ENCODE data around the gene BRPF1.

The BRPF1 gene, protein sequence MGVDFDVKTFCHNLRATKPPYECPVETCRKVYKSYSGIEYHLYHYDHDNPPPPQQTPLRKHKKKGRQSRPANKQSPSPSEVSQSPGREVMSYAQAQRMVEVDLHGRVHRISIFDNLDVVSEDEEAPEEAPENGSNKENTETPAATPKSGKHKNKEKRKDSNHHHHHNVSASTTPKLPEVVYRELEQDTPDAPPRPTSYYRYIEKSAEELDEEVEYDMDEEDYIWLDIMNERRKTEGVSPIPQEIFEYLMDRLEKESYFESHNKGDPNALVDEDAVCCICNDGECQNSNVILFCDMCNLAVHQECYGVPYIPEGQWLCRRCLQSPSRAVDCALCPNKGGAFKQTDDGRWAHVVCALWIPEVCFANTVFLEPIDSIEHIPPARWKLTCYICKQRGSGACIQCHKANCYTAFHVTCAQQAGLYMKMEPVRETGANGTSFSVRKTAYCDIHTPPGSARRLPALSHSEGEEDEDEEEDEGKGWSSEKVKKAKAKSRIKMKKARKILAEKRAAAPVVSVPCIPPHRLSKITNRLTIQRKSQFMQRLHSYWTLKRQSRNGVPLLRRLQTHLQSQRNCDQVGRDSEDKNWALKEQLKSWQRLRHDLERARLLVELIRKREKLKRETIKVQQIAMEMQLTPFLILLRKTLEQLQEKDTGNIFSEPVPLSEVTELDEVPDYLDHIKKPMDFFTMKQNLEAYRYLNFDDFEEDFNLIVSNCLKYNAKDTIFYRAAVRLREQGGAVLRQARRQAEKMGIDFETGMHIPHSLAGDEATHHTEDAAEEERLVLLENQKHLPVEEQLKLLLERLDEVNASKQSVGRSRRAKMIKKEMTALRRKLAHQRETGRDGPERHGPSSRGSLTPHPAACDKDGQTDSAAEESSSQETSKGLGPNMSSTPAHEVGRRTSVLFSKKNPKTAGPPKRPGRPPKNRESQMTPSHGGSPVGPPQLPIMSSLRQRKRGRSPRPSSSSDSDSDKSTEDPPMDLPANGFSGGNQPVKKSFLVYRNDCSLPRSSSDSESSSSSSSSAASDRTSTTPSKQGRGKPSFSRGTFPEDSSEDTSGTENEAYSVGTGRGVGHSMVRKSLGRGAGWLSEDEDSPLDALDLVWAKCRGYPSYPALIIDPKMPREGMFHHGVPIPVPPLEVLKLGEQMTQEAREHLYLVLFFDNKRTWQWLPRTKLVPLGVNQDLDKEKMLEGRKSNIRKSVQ (N-terminal part only)

DNA sequence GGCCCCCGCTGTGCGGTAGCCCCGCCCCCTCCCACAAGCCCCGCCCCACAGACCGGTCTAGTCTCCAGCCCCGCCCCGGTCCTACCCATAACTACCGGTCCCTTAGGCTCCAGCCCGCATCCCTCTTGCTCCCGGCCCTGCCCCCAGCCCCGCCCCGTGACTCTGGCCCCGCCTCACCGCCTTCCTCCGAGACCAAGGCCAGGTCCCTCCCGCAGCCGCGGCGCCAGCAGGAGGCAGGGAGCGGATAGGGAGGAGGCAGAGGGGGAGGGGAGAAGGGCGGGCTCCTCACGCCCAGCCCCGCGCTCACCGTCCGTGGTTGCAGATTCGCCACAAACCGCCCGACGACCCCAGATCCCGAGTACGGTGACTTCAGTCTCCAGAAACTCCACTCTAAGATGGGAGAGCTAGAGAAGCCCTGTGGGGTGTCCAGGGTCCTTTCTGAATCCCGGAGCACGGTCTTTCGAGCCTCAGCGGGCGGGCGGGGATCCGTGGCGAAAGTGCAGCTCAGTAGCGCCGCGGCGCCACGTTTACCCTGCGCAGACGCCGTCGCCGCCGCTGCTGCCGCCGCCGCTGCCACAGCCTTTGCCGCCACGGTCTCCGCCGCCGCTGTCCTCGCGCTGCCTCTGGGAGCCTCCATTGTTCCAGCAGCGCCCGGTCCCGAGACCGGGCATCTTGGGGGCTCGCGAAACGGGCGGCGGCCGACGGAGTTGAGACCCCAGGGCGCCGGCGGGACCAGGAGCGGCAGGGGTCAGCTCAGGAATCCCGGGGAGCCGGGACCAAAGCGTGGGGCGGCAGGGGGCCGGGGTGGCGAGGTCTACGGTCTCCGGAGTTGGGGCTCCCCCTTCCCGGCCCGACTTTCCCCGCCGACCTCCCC lies at the start of gene BRPF1:
BRPF1 (plus strand) TSS at position 530 of the 874 bp plus-strand sequence. CDS start 2,406 bp downstream, outside the sequence.
- peak; percentile 80 to 100 (median 98) for DNase-seq

DNA sequence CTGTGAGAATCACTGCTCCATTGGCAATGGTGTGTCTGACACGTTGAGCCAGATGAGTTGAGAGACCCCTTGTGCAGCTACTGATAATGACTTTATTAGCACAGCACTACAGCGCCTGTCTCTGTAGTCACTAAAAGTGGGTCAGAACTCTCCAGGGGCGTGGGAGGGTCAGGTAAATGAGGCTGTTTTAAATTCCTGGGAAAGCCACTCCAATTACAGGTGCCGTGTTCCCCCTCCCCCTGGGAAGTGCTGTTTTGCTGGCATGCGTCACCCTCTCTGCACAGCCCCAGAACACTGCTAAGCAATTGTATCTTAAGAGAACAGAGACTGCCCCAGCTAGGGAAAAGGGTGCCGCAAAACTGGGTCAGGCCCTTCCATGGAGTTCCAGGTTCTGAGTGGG lies 49.4 kb upstream of the BRPF1 start:
- peak in 5 of 51 donors; percentile 9 to 31 (median 26) for DNase-seq

DNA sequence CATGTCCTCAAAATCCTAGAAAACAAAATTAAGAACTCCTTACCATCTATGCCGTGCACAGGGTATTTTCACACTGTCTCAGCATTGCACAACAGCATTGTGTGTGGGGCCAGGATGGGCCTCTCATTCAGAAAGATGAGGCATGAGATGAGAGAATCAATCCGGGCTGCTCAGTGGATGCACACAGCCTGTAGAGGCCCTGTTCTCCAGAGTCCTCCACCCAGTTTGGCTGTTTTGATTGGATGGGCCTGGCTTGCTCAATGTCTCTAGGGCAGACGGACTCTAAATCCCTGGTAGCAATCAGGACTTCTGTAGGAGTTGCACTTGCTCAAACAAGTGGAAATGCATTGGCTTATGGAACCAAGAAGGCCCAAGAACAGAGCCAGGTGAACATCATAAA lies 48.1 kb upstream of the BRPF1 start:
- DNase-seq: no peak

DNA sequence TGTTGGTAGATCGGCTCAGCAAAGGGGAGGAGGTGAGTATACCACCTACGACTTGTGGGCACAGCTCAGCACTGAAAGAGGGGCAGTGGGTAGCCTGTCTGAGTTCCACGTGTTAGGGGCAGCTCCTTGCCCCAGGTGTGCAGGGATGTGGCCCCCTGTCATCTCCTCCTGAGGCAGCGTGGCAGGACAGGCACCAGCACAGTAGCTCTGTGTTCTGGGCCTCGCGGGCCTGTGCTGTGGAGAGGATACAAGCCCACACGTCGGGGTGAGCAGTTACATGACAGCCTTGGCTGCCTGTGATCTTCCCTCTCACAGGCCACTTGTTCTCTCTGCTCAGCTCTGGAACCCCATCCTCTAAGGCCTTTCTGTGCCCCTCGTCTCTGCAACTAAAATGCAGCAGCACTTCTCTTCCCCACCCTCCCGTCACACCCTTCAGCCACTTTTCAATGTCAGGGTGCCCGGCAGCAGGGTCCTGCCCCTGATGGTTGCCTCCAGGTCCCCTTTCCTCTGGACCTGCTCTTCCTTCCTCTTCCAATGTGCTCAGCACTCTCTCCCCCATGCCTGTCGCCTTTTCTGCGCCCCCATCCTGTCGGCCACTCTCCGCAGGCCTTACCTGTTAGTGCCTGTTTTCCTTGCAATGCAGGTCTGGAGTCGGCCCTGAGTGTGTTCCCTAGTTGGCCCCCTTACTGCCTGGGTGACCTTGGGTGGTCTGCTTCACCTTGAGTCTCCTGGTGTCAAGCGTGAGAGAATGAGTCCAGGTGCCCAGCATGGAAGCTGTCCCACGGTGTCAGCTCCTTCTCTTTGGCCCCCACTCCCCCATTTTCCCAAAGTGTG lies 46.1 kb upstream of the BRPF1 start:
- DNase-seq: no peak

DNA sequence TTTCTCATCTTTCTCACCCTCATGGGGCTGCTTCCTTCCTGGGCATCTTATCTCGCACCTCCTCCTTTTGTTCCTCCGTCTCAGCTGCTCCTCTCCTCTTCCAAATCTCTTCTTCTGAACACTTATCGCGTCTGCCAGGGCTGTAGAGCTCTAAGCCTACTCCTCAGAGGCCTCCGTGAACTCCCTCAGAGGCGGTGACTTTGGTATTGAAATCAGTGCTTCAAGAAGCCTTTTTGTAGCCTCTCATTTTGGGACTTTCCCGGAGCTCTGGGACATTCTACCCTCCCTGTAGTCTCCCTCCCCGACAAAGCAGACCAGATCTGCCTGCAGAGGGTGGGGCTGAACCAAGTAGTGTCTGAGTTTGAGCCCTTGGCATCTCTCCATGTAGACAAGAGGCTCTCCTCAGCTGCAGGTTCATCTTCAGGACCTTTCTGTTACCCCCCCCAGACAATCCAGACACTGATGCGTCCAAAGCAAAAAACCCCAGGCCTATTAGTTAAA lies 45.4 kb upstream of the BRPF1 start:
- no peak for DNase-seq

DNA sequence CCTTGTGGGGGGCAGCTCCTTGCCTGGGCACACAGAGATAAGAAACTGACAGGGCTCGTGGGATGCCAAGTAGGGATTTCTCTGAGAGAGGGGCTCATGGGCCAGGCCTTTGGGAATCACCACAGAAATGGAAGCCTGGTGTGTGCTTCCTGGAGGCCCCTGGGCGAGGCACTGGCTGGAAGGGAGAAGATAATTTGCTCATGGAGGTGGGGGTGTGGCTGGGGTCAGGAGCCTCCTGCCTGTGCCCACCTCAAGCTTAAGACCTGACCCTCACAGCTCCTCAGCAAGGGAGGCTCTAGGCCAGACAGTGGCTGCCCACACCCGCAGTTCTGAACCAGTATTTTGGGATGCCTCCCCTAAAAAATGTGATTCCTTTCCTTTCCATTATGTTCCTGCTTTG lies 44.8 kb upstream of the BRPF1 start:
- DNase-seq: no peak

DNA sequence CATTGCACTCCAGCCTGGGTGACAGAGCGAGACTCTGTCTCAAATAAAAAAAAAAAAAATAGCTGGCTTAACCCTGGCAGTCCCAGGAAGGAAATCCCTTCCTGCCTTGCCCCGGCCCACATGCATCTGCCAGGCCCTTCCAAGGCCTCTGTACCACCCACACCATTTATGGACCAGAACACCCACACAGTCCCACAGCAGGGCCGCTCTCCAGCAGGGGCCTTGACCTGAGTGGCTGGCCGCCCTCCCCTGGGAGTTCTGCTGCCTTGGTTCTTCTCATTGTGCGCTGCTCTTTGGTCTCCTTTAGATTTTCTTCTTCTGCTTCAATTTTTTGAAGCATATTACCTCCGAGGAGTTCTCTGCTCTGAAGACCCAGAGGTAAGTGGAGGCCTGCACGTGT lies 44.0 kb upstream of the BRPF1 start:
- DNase-seq: no peak

DNA sequence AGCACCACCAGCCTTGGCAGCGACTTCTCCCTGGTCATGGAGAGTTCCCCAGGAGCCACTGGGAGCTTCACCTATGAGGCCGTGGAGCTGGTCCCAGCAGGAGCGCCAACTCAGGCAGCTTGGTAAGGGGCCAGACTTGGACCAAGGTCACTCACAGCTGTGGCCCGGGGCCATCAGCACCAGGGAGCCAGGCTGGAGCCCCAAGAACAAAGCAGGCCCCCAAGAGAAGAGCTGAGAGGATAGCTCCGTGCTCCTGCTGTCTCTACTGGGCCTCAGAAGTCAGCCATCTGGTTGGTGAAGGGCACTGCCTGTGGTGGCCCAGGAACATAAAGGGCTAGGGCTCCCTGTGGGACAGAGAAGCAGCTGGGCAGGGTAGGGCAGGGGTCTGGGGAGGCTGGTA lies 42.6 kb upstream of the BRPF1 start:
- DNase-seq: no peak

DNA sequence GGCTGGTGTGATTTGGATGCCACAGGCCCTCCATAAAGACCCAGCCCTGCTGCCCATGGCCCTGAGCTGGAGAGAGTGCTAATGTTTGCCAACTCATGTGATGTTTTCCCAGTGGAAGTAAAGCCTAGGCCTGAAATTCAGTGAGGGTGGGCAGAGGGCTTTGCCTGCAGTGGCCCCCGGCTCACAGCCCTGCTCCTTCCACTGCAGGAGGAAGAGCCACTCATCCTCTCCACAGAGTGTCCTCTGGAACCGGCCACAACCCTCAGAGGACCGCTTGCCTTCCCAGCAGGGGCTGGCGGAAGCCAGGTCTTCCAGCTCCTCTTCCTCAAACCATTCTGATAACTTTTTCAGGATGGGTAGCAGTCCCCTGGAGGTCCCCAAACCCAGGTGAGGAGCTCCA lies 41.8 kb upstream of the BRPF1 start:
- no peak for DNase-seq

DNA sequence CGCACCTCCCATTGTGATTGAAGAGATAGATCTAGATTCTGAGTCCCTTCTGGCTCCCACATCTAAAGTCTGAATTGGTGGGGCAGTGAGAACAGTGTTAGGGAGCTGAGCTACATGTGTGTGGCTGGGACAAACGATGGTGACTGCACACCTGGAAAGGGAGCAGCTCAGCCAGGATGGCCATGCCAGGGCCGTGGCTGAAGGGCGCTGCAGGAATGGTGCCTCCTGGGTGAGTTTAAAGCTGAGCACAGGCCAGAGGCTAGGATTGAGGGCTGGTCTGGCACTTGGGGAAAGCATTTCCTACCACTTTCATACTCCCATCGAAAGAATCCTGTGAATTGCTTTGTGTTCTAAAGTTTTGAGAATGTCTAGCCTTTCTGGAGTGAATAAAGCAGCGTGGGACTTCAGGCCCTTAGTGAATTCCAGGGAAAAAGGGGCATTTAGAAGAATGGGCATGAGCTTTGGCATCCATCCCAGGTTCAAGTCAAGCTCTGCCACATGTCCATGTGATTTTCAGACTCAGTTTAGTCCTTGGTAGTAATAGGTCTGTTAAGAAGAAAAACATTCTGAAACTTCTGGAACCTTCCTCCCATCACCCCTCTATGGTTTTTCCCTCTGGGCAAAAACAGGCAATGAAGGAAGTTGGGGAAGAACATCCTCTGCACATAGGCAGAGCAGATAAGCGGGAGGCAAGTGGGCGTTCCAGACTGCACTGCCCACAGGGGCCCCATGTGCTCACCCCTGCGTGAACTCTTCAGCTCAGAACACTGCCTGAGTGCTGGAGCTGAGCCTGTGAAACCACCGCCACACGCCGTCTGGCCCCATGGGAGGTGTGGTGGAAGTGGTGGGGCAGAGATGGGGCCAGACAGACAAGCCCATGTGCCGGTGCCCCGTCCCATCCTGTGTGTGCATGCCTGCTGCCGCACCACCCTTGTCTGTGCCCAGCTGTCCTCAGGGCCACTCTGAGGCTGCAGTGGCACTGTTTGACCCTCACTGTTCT lies 40.8 kb upstream of the BRPF1 start:
- DNase-seq: peak in 6 of 51 donors; percentile 13 to 44 (median 18)

DNA sequence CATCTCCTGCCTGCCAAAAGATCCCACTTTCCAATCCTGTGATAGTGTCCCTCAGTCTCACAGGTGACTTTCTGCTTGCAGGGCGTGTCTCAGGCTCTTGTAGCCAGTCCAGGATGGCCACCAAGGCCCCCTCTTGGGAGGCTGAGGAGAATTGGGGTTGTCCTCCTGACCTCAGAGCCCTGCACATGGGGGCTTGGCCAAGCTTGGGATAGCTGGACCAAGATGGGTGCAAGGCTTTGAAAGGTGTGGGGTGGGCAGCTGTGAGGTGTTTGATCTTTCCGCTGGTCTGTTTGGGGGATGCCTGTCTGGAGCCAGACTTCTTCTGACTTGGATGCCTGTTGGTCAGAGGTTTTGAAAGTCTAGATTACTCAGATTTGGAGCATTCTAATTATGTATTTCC lies 39.9 kb upstream of the BRPF1 start:
- no peak for DNase-seq

DNA sequence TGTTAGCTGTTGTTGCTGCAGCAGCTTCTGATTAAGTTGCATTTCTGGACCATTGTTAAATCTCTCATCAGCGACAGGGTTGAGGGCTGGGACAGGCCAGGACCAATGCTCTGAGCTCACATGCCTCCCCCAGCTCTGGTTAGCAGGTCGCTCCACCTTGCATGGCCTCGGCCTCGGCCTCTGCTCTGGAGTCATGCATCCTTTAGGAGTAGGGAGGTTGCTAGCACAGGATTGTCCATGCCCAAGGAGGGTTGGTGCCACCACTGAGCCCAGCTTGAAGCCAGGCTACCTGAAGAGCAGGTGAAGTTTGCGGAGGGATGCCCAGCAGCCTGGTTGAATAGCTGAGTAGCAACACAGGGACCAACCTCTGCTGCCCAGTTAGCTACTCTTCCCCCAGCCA lies 39.1 kb upstream of the BRPF1 start:
- no peak for DNase-seq

DNA sequence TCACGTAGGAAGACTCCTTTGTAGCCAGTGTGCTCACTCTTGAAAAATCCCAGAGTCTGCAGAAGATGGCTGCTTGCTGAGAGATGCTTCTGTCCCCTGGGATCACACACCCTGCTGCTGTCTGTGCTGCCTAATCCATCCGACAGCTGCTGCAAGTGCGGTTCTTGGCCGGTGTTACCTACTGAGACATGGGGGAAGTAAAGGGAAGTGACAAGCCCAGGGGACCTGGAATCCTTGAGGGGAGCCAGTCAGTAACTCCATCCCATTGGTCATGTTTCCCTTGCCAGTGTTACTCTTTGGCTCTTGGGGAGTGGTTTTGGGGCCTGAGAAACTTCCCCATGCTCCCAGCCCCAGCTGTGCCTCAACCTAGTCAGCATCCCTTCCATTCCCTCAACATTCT lies 36.2 kb upstream of the BRPF1 start:
- no peak for DNase-seq

DNA sequence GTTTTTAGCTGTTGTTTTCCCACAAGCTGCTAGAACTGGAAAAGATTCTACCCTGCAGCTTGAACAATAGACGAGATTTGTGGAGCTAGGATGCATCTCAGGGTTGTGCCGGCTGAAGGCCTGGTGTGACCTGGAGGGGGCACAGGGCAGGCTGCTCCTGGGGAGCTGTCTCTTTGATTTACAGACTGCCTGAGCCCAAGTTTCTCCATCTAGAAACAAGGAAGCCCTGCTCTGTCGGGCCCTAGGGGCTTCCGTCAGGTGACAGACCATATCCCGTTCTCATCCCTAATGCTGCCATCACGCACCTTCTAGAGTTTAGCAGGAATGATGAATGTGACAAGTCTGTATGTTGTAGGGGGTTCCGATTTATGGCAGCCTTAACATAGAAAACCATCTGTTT lies 35.8 kb upstream of the BRPF1 start:
- DNase-seq: no peak

DNA sequence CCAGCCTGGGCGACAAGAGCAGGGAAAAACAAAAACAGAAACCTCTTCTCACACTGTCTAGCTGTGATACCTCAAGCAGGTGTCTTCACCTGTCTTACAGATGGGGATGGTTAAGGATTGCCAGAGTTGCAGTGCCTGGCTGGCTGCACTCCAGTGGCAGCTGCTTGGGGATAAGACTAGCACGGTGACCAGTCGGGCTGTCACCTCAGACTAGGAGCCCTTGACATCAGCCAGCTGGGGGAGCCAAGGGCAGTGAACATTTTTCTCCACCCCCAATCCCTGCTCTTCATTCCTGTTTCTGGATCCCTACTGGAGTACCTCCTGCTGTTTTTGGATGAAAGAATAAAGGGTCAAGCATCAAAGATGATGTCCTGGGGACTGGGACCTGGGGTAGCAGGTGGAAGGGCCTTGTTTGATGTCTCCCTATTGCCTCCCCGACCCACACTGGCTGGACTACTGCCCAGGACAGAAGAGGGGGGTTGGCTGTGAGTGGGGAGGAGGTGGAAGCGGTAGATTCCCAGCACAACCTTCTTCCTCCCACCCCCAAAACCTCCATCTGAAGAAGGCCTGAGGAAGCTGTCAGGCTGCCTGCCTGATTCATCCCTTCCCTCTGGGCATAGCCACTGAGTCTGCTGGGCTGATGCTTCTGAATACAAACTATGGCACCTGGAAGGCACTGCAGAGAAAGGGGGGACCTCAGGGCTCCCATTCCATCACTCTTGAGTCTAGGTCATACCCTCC lies 34.9 kb upstream of the BRPF1 start:
- no peak for DNase-seq

DNA sequence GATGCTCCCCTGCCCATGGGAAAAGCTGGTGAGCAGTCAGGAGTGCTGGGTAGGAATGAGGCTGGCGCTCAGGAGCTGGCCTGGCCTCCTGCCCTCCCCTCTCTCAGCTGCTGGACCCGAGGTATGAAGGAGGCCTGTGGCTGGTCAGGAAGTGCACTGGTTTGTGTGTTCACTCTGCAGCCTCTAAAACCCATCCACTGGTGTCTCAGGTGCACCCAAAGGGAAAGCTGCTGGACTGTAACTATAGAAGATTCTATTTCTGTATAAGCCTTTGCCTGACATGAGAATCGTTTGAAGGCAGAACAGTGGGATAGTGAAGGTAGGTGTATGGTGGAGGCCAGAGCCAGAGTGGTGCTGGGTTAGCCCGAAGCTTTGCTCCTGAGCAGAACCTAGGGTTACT lies 33.6 kb upstream of the BRPF1 start:
- DNase-seq: no peak

DNA sequence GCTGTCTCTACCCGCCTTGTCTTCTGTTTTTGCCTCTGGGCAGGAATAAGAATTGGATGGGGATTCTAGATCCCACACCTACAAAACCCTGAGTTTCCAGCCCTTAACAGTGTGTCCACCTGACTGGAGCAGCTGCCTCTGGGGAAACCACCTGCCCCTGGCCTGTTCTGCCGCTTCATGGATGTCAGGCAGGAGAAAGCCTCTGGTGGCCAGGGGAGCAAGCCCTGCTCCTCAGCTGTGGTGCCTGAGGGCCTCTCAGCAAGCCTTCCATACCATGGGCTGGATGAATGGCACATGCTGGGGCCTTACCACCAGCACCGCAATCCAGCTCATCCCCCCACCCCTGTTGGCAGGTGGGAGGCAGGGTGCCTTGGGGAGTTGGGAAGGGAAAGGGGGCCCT lies 33.2 kb upstream of the BRPF1 start:
- no peak for DNase-seq

DNA sequence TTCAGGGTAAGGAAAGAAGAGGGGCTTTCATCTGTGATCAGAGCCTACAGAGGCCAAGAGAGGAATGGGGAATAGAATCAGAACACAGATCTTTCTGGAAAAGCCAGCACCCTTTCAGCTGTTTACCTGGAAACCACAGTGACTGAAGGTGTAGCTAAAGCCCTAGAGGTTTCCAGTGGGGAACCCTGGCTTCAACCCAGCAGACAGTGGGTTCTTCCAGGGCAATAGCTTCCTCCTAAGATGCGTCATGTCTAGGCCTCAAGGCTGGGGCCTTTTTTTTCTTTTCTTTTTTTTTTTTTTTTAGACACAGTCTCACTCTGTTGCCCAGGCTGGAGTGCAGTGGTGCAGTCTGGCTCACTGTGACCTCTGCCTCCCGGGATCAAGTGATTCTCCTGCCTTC lies 31.0 kb upstream of the BRPF1 start:
- no peak for DNase-seq

Measured in hypothalamus (tissue), 51 donors.